Fibroblast of skin of abdomen (primary cell): ENCODE data around the gene WDPCP.
"Not testable (repeated sequence)": the region's sequence is repeated elsewhere in the genome, so short reads cannot be mapped to it uniquely, and the experiment has no call there.

Experiments used
- DNase-seq: peaks from one replicate; pipeline ENCODE4 v3.0.0-alpha.2; 2013

WDPCP gene

GRCh38 chr2:63590626-63591408, 2.5 kb upstream of the WDPCP start:
- DNase-seq, result peak; percentile 14

GRCh38 chr2:63589148-63589958, 1.1 kb upstream of the WDPCP start:
- no peak for DNase-seq

- DNase-seq, result peak; percentile 2
Observed at GRCh38 chr2:63587814-63588384, 378 bp downstream of the WDPCP start.

GRCh38 chr2:63582873-63583272, 5.4 kb downstream of the WDPCP start:
- no peak for DNase-seq

GRCh38 chr2:63581298-63581961, 6.8 kb downstream of the WDPCP start:
- DNase-seq, result no peak

GRCh38 chr2:63580651-63581297, 7.5 kb downstream of the WDPCP start:
- no peak for DNase-seq

GRCh38 chr2:63578767-63579166, 9.5 kb downstream of the WDPCP start:
- no peak for DNase-seq

- DNase-seq, result no peak
Observed at GRCh38 chr2:63576546-63576945, 11.7 kb downstream of the WDPCP start.

GRCh38 chr2:63573726-63574345, 14.4 kb downstream of the WDPCP start:
- DNase-seq, result not testable (repeated sequence)

- DNase-seq, result not testable (repeated sequence)
Observed at GRCh38 chr2:63573026-63573425, 15.3 kb downstream of the WDPCP start.

GRCh38 chr2:63572001-63572400, 16.3 kb downstream of the WDPCP start:
- no peak for DNase-seq

- DNase-seq, result no peak
Observed at GRCh38 chr2:63571291-63571690, 17.0 kb downstream of the WDPCP start.

GRCh38 chr2:63569740-63570139, 18.5 kb downstream of the WDPCP start:
- no peak for DNase-seq

- no peak for DNase-seq
Observed at GRCh38 chr2:63562751-63563150, 25.5 kb downstream of the WDPCP start.

- DNase-seq, result not testable (repeated sequence)
Observed at GRCh38 chr2:63558922-63559321, 29.4 kb downstream of the WDPCP start.

- not testable (repeated sequence) for DNase-seq
Observed at GRCh38 chr2:63557819-63558218, 30.5 kb downstream of the WDPCP start.

GRCh38 chr2:63555931-63556330, 32.3 kb downstream of the WDPCP start:
- DNase-seq, result no peak

- DNase-seq, result no peak
Observed at GRCh38 chr2:63555299-63555698, 33.0 kb downstream of the WDPCP start.

- DNase-seq, result peak; percentile 25
Observed at GRCh38 chr2:63553049-63553448, 35.2 kb downstream of the WDPCP start.

- DNase-seq, result no peak
Observed at GRCh38 chr2:63545023-63545422, 43.3 kb downstream of the WDPCP start.

- DNase-seq, result no peak
Observed at GRCh38 chr2:63544017-63544627, 44.2 kb downstream of the WDPCP start.
